ENCODE measurements around the gene ATE1. TPM values are rescaled to one million over a fixed set of nuclear protein-coding genes. Genes with fewer than 3 reads are reported as not detected.
"Not testable (repeated sequence)": the region's sequence is repeated elsewhere in the genome, so short reads cannot be mapped to it uniquely, and the experiment has no call there.

ATE1 gene
- total RNA-seq, 1 experiment from 2014 or later = 21.1 TPM

GRCh38 chr10:121930268-121931085 is 2.6 kb upstream of the ATE1 start:
- not testable (repeated sequence) for DNase-seq (ENCODE audit: low read depth)

- DNase-seq (ENCODE audit: low read depth) = not testable (repeated sequence)
These were observed 1.9 kb upstream of the ATE1 start for GRCh38 chr10:121929585-121930267.

GRCh38 chr10:121928528-121928884 is 675 bp upstream of the ATE1 start:
- DNase-seq (ENCODE audit: low read depth) = peak; percentile 22

- peak; percentile 49 for DNase-seq (ENCODE audit: low read depth)
These were observed 452 bp downstream of the ATE1 start for GRCh38 chr10:121927318-121927840.

- DNase-seq (ENCODE audit: low read depth) = peak; percentile 9
These were observed 1.0 kb downstream of the ATE1 start for GRCh38 chr10:121926671-121927317.

- DNase-seq (ENCODE audit: low read depth) = no peak
These were observed 1.7 kb downstream of the ATE1 start for GRCh38 chr10:121926157-121926556.

- DNase-seq (ENCODE audit: low read depth) = no peak
These were observed 6.4 kb downstream of the ATE1 start for GRCh38 chr10:121921238-121921931.

GRCh38 chr10:121919666-121920065 is 8.2 kb downstream of the ATE1 start:
- DNase-seq (ENCODE audit: low read depth) = no peak

GRCh38 chr10:121918800-121919199 is 9.0 kb downstream of the ATE1 start:
- DNase-seq (ENCODE audit: low read depth) = not testable (repeated sequence)

GRCh38 chr10:121914661-121915060 is 13.2 kb downstream of the ATE1 start:
- DNase-seq (ENCODE audit: low read depth) = no peak

- DNase-seq (ENCODE audit: low read depth) = no peak
These were observed 16.5 kb downstream of the ATE1 start for GRCh38 chr10:121911421-121911697.

GRCh38 chr10:121910673-121911420 is 17.0 kb downstream of the ATE1 start:
- DNase-seq (ENCODE audit: low read depth) = peak; percentile 12

GRCh38 chr10:121904888-121905287 is 22.9 kb downstream of the ATE1 start:
- no peak for DNase-seq (ENCODE audit: low read depth)

GRCh38 chr10:121900443-121901174 is 27.2 kb downstream of the ATE1 start:
- DNase-seq (ENCODE audit: low read depth) = peak; percentile 65

- no peak for DNase-seq (ENCODE audit: low read depth)
These were observed 28.1 kb downstream of the ATE1 start for GRCh38 chr10:121899727-121900126.

GRCh38 chr10:121891103-121891502 is 36.7 kb downstream of the ATE1 start:
- no peak for DNase-seq (ENCODE audit: low read depth)

- no peak for DNase-seq (ENCODE audit: low read depth)
These were observed 38.6 kb downstream of the ATE1 start for GRCh38 chr10:121889212-121889611.

GRCh38 chr10:121886997-121887622 is 40.7 kb downstream of the ATE1 start:
- DNase-seq (ENCODE audit: low read depth) = peak; percentile 50

- DNase-seq (ENCODE audit: low read depth) = no peak
These were observed 41.6 kb downstream of the ATE1 start for GRCh38 chr10:121886181-121886580.

- DNase-seq (ENCODE audit: low read depth) = peak; percentile 33
These were observed 46.9 kb downstream of the ATE1 start for GRCh38 chr10:121880895-121881294.
